Rectal smooth muscle tissue (tissue), 1 donor: ENCODE data around the gene SLC8B1.

Experiments
- H3K27ac ChIP-seq: one replicate; pipeline ENCODE4 v1.7.0; 2013; ENCODE audit warnings: low read depth, low read length, inconsistent platforms
- H3K27me3 ChIP-seq: one replicate; pipeline ENCODE4 v1.7.0; 2013; ENCODE audit warnings: low read length; ENCODE audit not compliant: control insufficient read depth, insufficient read depth
- H3K36me3 ChIP-seq: one replicate; pipeline ENCODE4 v1.7.0; 2013; ENCODE audit warnings: low read length; ENCODE audit not compliant: control insufficient read depth, insufficient read depth
- H3K4me1 ChIP-seq: one replicate; pipeline ENCODE4 v1.7.0; 2013; ENCODE audit warnings: low read length; ENCODE audit not compliant: control insufficient read depth, insufficient read depth
- H3K4me3 ChIP-seq: one replicate; pipeline ENCODE4 v1.7.0; 2013; ENCODE audit warnings: low read length
- H3K9ac ChIP-seq: one replicate; pipeline ENCODE4 v1.7.0; 2013; ENCODE audit warnings: low read length

The SLC8B1 gene

GRCh38 chr12:113347107-113347506, 12.2 kb upstream of the SLC8B1 start:
- Histone ChIP-seq H3K9ac (no peak overlapping the region), H3K36me3 (no peaks in the 10 kb centered on the region), H3K4me1 (no peaks in the 10 kb centered on the region)

GRCh38 chr12:113346353-113346752, 11.4 kb upstream of the SLC8B1 start:
- Histone ChIP-seq H3K27me3 (no peaks in the 10 kb centered on the region), H3K4me3 (no peak overlapping the region), H3K4me1 (no peaks in the 10 kb centered on the region), H3K9ac (no peak overlapping the region), H3K27ac (no peak overlapping the region), H3K36me3 (no peaks in the 10 kb centered on the region)

More at GRCh38 chr12:113347107-113347506, 12.2 kb upstream of the SLC8B1 start:
- Histone ChIP-seq H3K27me3 (no peaks in the 10 kb centered on the region), H3K4me3 (no peak overlapping the region), H3K27ac (no peak overlapping the region)

- H3K4me1 ChIP-seq = no peaks in the 10 kb centered on the region
- no peak overlapping the region for H3K4me3 ChIP-seq
- no peaks in the 10 kb centered on the region for H3K27me3 ChIP-seq
- no peaks in the 10 kb centered on the region for H3K36me3 ChIP-seq
- no peak overlapping the region for H3K27ac ChIP-seq
- H3K9ac ChIP-seq = no peak overlapping the region
Measured at GRCh38 chr12:113345318-113345717, 10.4 kb upstream of the SLC8B1 start.

GRCh38 chr12:113341535-113341934, 6.6 kb upstream of the SLC8B1 start:
- Histone ChIP-seq H3K9ac (no peak overlapping the region), H3K4me3 (no peak overlapping the region), H3K27me3 (no peaks in the 10 kb centered on the region), H3K36me3 (no peaks in the 10 kb centered on the region), H3K4me1 (no peaks in the 10 kb centered on the region), H3K27ac (no peak overlapping the region)

GRCh38 chr12:113340061-113340460, 5.2 kb upstream of the SLC8B1 start:
- no peaks in the 10 kb centered on the region for H3K4me1 ChIP-seq

DNA sequence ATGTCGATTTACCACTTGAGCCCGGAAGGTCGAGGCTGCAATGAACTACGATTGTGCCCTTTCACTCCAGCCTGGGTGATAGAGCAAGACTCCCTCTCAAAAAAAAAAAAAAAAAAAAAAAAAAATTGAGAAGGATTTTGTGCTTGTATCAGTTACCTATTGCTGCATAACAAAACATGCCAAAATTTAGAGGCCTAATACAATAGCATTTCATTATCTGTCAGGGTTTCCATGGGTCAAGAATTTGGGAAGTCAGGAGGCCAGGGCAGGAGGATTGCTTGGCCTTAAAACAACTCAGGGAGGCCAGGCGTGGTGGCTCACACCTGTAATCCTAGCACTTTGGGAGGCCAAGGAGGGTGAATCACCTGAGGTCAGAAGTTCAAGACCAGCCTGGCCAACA, 4.6 kb upstream of the SLC8B1 start:
- Histone ChIP-seq H3K4me1 (no peaks in the 10 kb centered on the region), H3K4me3 (no peak overlapping the region), H3K27me3 (no peaks in the 10 kb centered on the region), H3K36me3 (no peaks in the 10 kb centered on the region), H3K9ac (no peak overlapping the region), H3K27ac (no peak overlapping the region)

More at GRCh38 chr12:113340061-113340460, 5.2 kb upstream of the SLC8B1 start:
- Histone ChIP-seq H3K27me3 (no peaks in the 10 kb centered on the region), H3K9ac (no peak overlapping the region), H3K27ac (no peak overlapping the region), H3K4me3 (no peak overlapping the region), H3K36me3 (no peaks in the 10 kb centered on the region)

GRCh38 chr12:113333877-113334785, 778 bp downstream of the SLC8B1 start:
- Histone ChIP-seq H3K4me3 (peak overlapping the region; percentile 85), H3K9ac (peak overlapping the region; percentile 50), H3K27me3 (no peaks in the 10 kb centered on the region), H3K36me3 (peaks cover 3% of the 10 kb centered on the region), H3K4me1 (no peaks in the 10 kb centered on the region), H3K27ac (peak overlapping the region; percentile 47)

GRCh38 chr12:113333418-113333750, 1.5 kb downstream of the SLC8B1 start:
- Histone ChIP-seq H3K4me3 (no peak overlapping the region), H3K36me3 (peaks cover 3% of the 10 kb centered on the region), H3K27me3 (no peaks in the 10 kb centered on the region), H3K4me1 (no peaks in the 10 kb centered on the region), H3K9ac (no peak overlapping the region), H3K27ac (no peak overlapping the region)

DNA sequence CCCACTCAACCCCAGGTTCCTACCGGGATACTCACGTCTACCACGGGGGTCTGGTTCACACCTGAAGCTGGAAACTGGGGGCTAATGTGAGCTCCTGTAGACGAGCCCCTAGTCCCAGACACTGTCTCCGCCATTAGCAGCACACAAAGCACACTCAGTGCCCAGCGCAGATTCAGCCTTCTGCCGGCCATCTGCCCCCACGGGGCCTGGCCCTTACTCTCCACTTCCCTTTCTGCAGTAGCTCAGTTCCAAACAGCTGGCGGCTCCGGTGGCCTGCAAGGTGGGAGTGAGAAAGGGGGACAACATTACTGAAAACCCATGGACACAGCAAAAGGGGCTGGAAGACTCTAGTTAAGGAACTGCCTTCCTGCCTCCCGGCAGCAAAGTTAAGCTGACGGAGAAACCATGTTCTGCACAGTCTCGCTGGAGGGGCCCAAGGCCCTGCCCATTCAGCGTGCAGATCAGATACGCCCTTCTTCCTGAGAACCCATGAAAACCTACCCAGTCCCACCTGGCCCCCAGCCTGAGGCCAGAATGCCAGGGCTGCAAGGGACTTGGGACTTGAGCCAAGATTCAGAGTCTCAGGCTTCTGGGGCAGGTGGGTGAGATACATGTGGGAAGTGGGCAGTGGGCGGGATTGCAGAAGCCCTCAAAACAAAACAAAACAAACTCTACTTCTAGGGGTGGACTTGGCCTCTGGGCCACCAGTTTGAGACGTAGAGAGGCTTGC, 2.1 kb downstream of the SLC8B1 start:
- no peaks in the 10 kb centered on the region for H3K4me1 ChIP-seq
- H3K27me3 ChIP-seq = no peaks in the 10 kb centered on the region
- H3K9ac ChIP-seq = no peak overlapping the region
- H3K27ac ChIP-seq = no peak overlapping the region
- H3K4me3 ChIP-seq = peak overlapping the region; percentile 2
- peaks cover 3% of the 10 kb centered on the region for H3K36me3 ChIP-seq

GRCh38 chr12:113330505-113330904, 4.4 kb downstream of the SLC8B1 start:
- H3K27ac ChIP-seq = no peak overlapping the region
- H3K4me1 ChIP-seq = no peaks in the 10 kb centered on the region
- peaks cover 3% of the 10 kb centered on the region for H3K36me3 ChIP-seq
- no peak overlapping the region for H3K9ac ChIP-seq
- H3K27me3 ChIP-seq = no peaks in the 10 kb centered on the region
- no peak overlapping the region for H3K4me3 ChIP-seq

GRCh38 chr12:113329791-113330417, 5.0 kb downstream of the SLC8B1 start:
- Histone ChIP-seq H3K27me3 (no peaks in the 10 kb centered on the region), H3K36me3 (peaks cover 3% of the 10 kb centered on the region), H3K4me3 (no peak overlapping the region), H3K4me1 (no peaks in the 10 kb centered on the region), H3K9ac (no peak overlapping the region), H3K27ac (no peak overlapping the region)

DNA sequence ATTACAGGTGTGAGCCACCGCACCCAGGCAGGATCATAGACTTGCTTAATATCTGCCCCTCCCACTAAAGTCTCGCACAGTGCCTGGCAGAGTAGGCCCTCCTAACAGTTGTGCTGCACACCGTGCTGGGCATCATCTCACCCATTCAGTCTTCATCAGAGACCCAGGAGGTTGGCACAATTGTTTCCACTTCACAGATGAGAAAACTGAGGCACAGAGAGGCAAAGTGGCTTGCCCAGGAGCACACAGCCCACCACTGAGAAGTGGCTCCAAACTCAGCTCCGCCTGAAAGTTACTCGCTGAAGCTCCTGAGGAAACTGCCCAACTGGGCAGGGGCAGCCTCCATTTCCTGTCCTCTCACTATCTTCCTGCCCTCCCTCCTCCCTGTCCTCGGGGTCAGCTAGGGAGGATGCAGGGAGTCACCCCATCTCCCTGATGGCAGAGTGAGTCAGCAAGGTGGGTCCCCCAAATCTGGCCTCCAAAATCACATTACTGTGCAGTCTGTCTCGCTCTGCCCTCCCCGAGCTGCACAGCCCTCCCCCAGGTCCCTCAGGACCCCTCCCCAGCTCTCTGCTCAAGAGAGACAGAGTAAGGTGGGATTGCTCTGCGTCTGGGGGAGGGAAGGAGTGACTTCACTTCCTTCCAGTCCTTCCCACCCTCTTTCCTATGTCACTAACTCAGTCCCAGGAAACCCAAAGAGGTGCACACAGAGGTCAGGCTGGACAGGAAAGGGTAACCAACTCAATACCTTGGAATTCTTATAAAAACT, 5.7 kb downstream of the SLC8B1 start:
- Histone ChIP-seq H3K27me3 (no peaks in the 10 kb centered on the region), H3K4me1 (no peaks in the 10 kb centered on the region), H3K27ac (no peak overlapping the region), H3K36me3 (peaks cover 3% of the 10 kb centered on the region), H3K4me3 (no peak overlapping the region), H3K9ac (no peak overlapping the region)
